ENCODE results near the gene ZNF718. TPM values are rescaled to one million over a fixed set of nuclear protein-coding genes. Genes with fewer than 3 reads are reported as not detected.
A peak's percentile ranks its signal among the peaks of the same experiment; 100 is the strongest.

The ZNF718 gene
- total and polyA plus RNA-seq, 10 of the 15 experiments (the other 5 are each of a cell fraction or from before 2014, with no cell fraction given): 1.1 to 7.0 (median 3.9) TPM

GRCh38 chr4:124275-125081, at the start of gene ZNF718 (continued):
- TF ChIP-seq CREB1 (IDR thresholded peaks at IDR 0.05; ENCODE audit: low read depth) (0 out of 2 replicates have a peak, but pooled peaks have one; percentile 41), RELB (IDR thresholded peaks at IDR 0.05; ENCODE audit: low read depth) (peak; percentile 72), ZNF592 (IDR thresholded peaks at IDR 0.05) (no peak), SREBF1 (IDR thresholded peaks at IDR 0.05; ENCODE audit: low read length) (no peak), RCOR1 (conservative IDR thresholded peaks at IDR 0.05; ENCODE audit: low read depth, low read length) (no peak), TARDBP (IDR thresholded peaks at IDR 0.05; ENCODE audit: borderline replicate concordance) (no peak), RAD51 (IDR thresholded peaks at IDR 0.05) (no peak), HDAC2 (IDR thresholded peaks at IDR 0.05) (no peak), NR2C2 (IDR thresholded peaks at IDR 0.05; ENCODE audit: borderline replicate concordance, control insufficient read depth, insufficient read length, low read depth) (no peak), STAT3 (IDR thresholded peaks at IDR 0.05; ENCODE audit: low read depth, low read length) (no peak), LARP7 (IDR thresholded peaks at IDR 0.05) (peak; percentile 72; the same call in 1 of the 2 replicates), EZH2 (IDR thresholded peaks at IDR 0.05; ENCODE audit: borderline replicate concordance, control insufficient read depth, low read depth, low read length) (no peak), EED (IDR thresholded peaks at IDR 0.05; ENCODE audit: low read depth) (no peak), PAX8 (IDR thresholded peaks at IDR 0.05) (no peak), IKZF2 (IDR thresholded peaks at IDR 0.05) (peak; percentile 38 to 40; a peak in 3 of 4 replicates), CTCF (IDR thresholded peaks at IDR 0.05 in 2 of 3, conservative IDR thresholded peaks at IDR 0.05 in 1 of 3; ENCODE audit: control insufficient read depth in 2 of 3, extremely low read depth in 1 of 3, insufficient read depth in 1 of 3, low read depth in 3 of 3, low read length in 3 of 3) (no peak), SPI1 (IDR thresholded peaks at IDR 0.05; ENCODE audit: borderline replicate concordance, insufficient read depth, low read depth, low read length) (no peak)
- TF ChIP-seq, protein P1, sequence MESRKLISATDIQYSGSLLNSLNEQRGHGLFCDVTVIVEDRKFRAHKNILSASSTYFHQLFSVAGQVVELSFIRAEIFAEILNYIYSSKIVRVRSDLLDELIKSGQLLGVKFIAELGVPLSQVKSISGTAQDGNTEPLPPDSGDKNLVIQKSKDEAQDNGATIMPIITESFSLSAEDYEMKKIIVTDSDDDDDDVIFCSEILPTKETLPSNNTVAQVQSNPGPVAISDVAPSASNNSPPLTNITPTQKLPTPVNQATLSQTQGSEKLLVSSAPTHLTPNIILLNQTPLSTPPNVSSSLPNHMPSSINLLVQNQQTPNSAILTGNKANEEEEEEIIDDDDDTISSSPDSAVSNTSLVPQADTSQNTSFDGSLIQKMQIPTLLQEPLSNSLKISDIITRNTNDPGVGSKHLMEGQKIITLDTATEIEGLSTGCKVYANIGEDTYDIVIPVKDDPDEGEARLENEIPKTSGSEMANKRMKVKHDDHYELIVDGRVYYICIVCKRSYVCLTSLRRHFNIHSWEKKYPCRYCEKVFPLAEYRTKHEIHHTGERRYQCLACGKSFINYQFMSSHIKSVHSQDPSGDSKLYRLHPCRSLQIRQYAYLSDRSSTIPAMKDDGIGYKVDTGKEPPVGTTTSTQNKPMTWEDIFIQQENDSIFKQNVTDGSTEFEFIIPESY (IDR thresholded peaks at IDR 0.05): no peak

Data from GM12878 (cell line).